CD14-positive monocyte (primary cell): Measurements from ENCODE around the gene AMZ1. TPM values are rescaled to one million over a fixed set of nuclear protein-coding genes. Genes with fewer than 3 reads are reported as not detected.
A peak's percentile ranks its signal among the peaks of the same experiment; 100 is the strongest.

Source experiments
- DNase-seq, 3 donors: peaks; one replicate each; pipeline ENCODE4 v3.0.0-alpha.2; 2011 to 2022
- H2AFZ ChIP-seq: 2 replicates; pipeline ENCODE4 v1.6.0; 2012; ENCODE audit warnings: mild to moderate bottlenecking, low read depth, low read length, inconsistent platforms; ENCODE audit not compliant: insufficient read depth, poor library complexity, severe bottlenecking
- H3K27ac ChIP-seq, 2 donors: 1 replicate in 1 of 2; 2 replicates in 1 of 2; pipeline ENCODE4 v1.5.1; 2012 to 2013; ENCODE audit warnings: low read length in 2 of 2, control low read depth in 1 of 2, inconsistent platforms in 1 of 2, low read depth in 1 of 2, mild to moderate bottlenecking in 1 of 2
- H3K27me3 ChIP-seq, 2 donors: one replicate each; pipeline versions ENCODE4 v1.6.0 to v1.6.1; 2011 to 2013; ENCODE audit warnings: low read length in 2 of 2; ENCODE audit not compliant: control insufficient read depth in 2 of 2, insufficient read depth in 2 of 2
- H3K36me3 ChIP-seq, 2 donors: replicated peaks in 1 of 2; 1 replicate in 1 of 2; 2 replicates in 1 of 2; pipeline versions ENCODE4 v1.5.1 to v1.6.1; 2012 to 2013; ENCODE audit warnings: low read length in 2 of 2, control low read depth in 1 of 2, inconsistent platforms in 1 of 2, mild to moderate bottlenecking in 1 of 2; ENCODE audit not compliant: insufficient read depth in 2 of 2, control insufficient read depth in 1 of 2
- H3K4me1 ChIP-seq, 2 donors: 1 replicate in 1 of 2; 2 replicates in 1 of 2; pipeline versions ENCODE4 v1.5.1 to v1.6.1; 2012 to 2013; ENCODE audit warnings: low read length in 2 of 2, control low read depth in 1 of 2, inconsistent platforms in 1 of 2, mild to moderate bottlenecking in 1 of 2, moderate library complexity in 1 of 2; ENCODE audit not compliant: insufficient read depth in 2 of 2, control insufficient read depth in 1 of 2
- H3K4me2 ChIP-seq: replicated peaks from 2 replicates; pipeline ENCODE3; 2012; ENCODE audit warnings: low read length, moderate library complexity, mild to moderate bottlenecking; ENCODE audit not compliant: poor library complexity, severe bottlenecking; ENCODE audit errors: extremely low read depth
- H3K4me3 ChIP-seq, 3 experiments: fragments of 200-600 bp in 1 of 3; sonication (generic) in 1 of 3; replicated peaks in 1 of 3; 1 replicate in 2 of 3; 2 replicates in 1 of 3; pipeline ENCODE4 v1.5.1; 2011 to 2013; ENCODE audit warnings: low read length in 3 of 3, mild to moderate bottlenecking in 3 of 3, control low read depth in 2 of 3, low read depth in 2 of 3, inconsistent platforms in 1 of 3, moderate library complexity in 1 of 3
- H3K79me2 ChIP-seq: 2 replicates; pipeline ENCODE4 v1.6.0; 2012; ENCODE audit warnings: mild to moderate bottlenecking, control low read depth, inconsistent platforms, low read length, moderate library complexity; ENCODE audit not compliant: insufficient read depth
- H3K9ac ChIP-seq: 2 replicates; pipeline ENCODE4 v1.6.0; 2017; ENCODE audit warnings: low read length, mild to moderate bottlenecking; ENCODE audit not compliant: insufficient read depth, poor library complexity, severe bottlenecking
- H3K9me3 ChIP-seq, 2 donors: replicated peaks in 1 of 2; 1 replicate in 1 of 2; 2 replicates in 1 of 2; pipeline versions ENCODE4 v1.5.1 to v1.6.1; 2012 to 2013; ENCODE audit warnings: low read length in 2 of 2, control low read depth in 1 of 2; ENCODE audit not compliant: control insufficient read depth in 1 of 2, insufficient read depth in 1 of 2
- H4K20me1 ChIP-seq: 2 replicates; pipeline ENCODE4 v1.6.0; 2012; ENCODE audit warnings: mild to moderate bottlenecking, low read length, control low read depth, moderate library complexity; ENCODE audit not compliant: insufficient read depth
- H3K27ac Mint-ChIP-seq, 7 donors: one replicate each; pipeline ENCODE4 v1.8.0; 2020; ENCODE audit warnings: mild to moderate bottlenecking in 7 of 7, mixed read lengths in 7 of 7, moderate library complexity in 6 of 7, inconsistent platforms in 2 of 7
- H3K27me3 Mint-ChIP-seq, 3 donors: one replicate each; pipeline ENCODE4 v1.8.0; 2021 to 2022; ENCODE audit warnings: low read depth in 3 of 3, mild to moderate bottlenecking in 3 of 3, mixed read lengths in 3 of 3, moderate library complexity in 3 of 3, inconsistent platforms in 1 of 3
- H3K36me3 Mint-ChIP-seq, 2 donors: one replicate each; pipeline ENCODE4 v1.8.0; 2020; ENCODE audit warnings: mixed read lengths in 2 of 2, inconsistent platforms in 1 of 2, mild to moderate bottlenecking in 1 of 2
- H3K4me1 Mint-ChIP-seq: one replicate; pipeline ENCODE4 v1.8.0; 2020; ENCODE audit warnings: mild to moderate bottlenecking, mixed read lengths
- H3K4me3 Mint-ChIP-seq, 2 donors: one replicate each; pipeline ENCODE4 v1.8.0; 2020; ENCODE audit warnings: mild to moderate bottlenecking in 2 of 2, mixed read lengths in 2 of 2, moderate library complexity in 1 of 2
- H3K9me3 Mint-ChIP-seq, 7 donors: one replicate each; pipeline ENCODE4 v1.8.0; 2020 to 2022; ENCODE audit warnings: mixed read lengths in 7 of 7, mild to moderate bottlenecking in 6 of 7, moderate library complexity in 6 of 7, inconsistent platforms in 2 of 7
- CTCF ChIP-seq: fragments of 200-600 bp; IDR thresholded peaks from one replicate; pipeline ENCODE4 v1.8.0; 2022; ENCODE audit warnings: antibody characterized with exemption, mild to moderate bottlenecking
- WGBS: methylation state at CpG from one replicate; pipeline ENCODE4 v1.1.5; 2013; ENCODE audit warnings: missing lambda C conversion rate; ENCODE audit not compliant: insufficient coverage; 5-methylcytosine and 5-hydroxymethylcytosine counted together
- intact Hi-C, 2 donors: fragments of 100-400 bp; cut with micrococcal nuclease; formaldehyde crosslinking; loops; one replicate each; pipeline versions ENCODE4 v1.15.0 to v1.15.1; 2023
- polyA plus RNA-seq, 3 donors: library from polyadenylated mRNA; depleted of rRNA in 1 of 3; unstranded in 2 of 3; stranded (reverse) in 1 of 3; fragments of 300-500 nt in 2 of 3; fragments of >200 nt in 1 of 3; fragmentation: Illumina TruSeq in 2 of 3; gene quantifications; 1 replicate in 2 of 3; 2 replicates in 1 of 3; pipeline ENCODE4 v1.2.3, GENCODE V29; 2012 to 2021

Gene AMZ1
- polyA plus RNA-seq, 3 donors = 0.09 to 0.25 (median 0.14) TPM

GRCh38 chr7:2646680-2647571 is 41.1 kb upstream of the AMZ1 start:
- intact Hi-C loops = loop anchor here in 1 of 2 donors (5.0 kb wide), 2 partner anchors 35 to 105 kb away; no protein-coding TSS in a partner anchor
- no peaks in the 10 kb centered on the region for H3K27me3 ChIP-seq
- whole genome bisulfite sequencing = 96% methylated on average over 57 of the region's 73 CpGs

More at GRCh38 chr7:2646680-2647571, 41.1 kb upstream of the AMZ1 start:
- H4K20me1 ChIP-seq = peaks cover 83% of the 10 kb centered on the region
- H3K4me3 Mint-ChIP-seq = no peak overlapping the region
- H3K36me3 ChIP-seq = peaks cover 39 to 47% of the 10 kb centered on the region in 2 donors
- H3K27me3 Mint-ChIP-seq = peaks cover 0 to 2% (median 0%) of the 10 kb centered on the region in 3 donors
- H3K79me2 ChIP-seq = peaks cover 44% of the 10 kb centered on the region
- no peak overlapping the region for H2AFZ ChIP-seq
- no peak overlapping the region for H3K4me2 ChIP-seq
- peaks cover 0 to 1% (median 0%) of the 10 kb centered on the region in 7 donors for H3K9me3 Mint-ChIP-seq
- H3K27ac ChIP-seq = peak overlapping the region; percentile 52 to 81
- no peak for DNase-seq
- peaks cover 32 to 65% of the 10 kb centered on the region in 2 donors for H3K36me3 Mint-ChIP-seq
- peaks cover 54 to 59% of the 10 kb centered on the region in 2 donors for H3K4me1 ChIP-seq
- H3K9me3 ChIP-seq = no peaks in the 10 kb centered on the region
- TF ChIP-seq CTCF = no peak
- peak overlapping the region in 6 of 7 donors; percentile 76 to 92 (median 85) for H3K27ac Mint-ChIP-seq
- peak overlapping the region; percentile 27 for H3K9ac ChIP-seq
- H3K4me3 ChIP-seq = no peak overlapping the region
- peaks cover 41% of the 10 kb centered on the region for H3K4me1 Mint-ChIP-seq
